Measurements from ENCODE around the gene GDPGP1.

DNA sequence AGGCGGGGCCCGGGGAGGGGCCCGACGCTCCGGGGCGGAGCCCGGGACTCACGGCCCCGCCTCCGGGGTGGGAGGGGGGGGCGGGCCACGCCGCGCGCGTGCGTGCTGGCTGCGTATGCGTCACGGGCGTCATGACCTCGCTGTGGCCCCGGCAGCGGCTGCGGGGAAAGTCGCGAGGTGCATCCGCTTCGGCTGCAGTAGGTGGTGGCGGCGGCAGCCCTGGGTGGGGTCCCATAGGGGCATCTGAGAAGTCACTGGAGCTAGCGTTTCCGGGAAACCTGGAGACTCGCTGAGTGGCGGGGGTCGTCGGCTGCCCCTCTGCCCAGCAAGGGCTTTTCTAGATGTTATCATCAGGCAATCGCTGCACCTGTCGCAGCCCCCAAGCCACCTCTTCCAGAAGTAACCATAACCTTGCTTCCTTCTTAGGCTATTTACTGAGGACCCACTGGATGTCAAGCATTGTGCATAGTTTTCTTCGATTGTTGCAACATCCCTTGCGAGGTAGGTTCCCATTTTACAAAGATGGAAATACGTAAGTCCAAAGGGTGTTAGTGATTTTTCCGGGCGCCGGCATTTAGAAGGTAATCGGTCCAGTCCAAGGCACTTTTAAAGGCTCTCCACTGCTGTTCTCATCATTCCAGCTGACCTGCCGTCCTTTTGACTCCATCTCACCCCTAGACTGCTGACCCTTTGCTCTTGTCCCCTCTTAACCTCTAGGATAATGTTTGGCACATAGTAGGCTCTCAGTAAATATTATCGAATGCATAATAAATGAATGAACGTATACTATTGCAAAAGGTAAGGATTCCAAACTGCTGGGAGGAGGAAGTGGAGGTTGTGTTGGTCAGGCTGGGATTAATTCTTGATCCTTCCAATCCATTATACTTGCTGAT, at the start of gene GDPGP1:
- TF ChIP-seq, protein P1, sequence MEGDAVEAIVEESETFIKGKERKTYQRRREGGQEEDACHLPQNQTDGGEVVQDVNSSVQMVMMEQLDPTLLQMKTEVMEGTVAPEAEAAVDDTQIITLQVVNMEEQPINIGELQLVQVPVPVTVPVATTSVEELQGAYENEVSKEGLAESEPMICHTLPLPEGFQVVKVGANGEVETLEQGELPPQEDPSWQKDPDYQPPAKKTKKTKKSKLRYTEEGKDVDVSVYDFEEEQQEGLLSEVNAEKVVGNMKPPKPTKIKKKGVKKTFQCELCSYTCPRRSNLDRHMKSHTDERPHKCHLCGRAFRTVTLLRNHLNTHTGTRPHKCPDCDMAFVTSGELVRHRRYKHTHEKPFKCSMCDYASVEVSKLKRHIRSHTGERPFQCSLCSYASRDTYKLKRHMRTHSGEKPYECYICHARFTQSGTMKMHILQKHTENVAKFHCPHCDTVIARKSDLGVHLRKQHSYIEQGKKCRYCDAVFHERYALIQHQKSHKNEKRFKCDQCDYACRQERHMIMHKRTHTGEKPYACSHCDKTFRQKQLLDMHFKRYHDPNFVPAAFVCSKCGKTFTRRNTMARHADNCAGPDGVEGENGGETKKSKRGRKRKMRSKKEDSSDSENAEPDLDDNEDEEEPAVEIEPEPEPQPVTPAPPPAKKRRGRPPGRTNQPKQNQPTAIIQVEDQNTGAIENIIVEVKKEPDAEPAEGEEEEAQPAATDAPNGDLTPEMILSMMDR (IDR thresholded peaks at IDR 0.05) = no peak
- TF ChIP-seq EZH2 (IDR thresholded peaks at IDR 0.05; ENCODE audit: borderline replicate concordance, insufficient read depth, low read depth, low read length, poor library complexity, severe bottlenecking) = no peak
